SK-N-SH treated with all-trans-retinoic acid at 6 μM for 48 hours (cell line): Measurements from ENCODE around the gene RPL36A.

Experiments
- ARNTL ChIP-seq: fragments of 450-650 bp; formaldehyde crosslinking; IDR thresholded peaks from 2 replicates; pipeline ENCODE4 v1.5.0; 2020; ENCODE audit warnings: low read depth, mild to moderate bottlenecking, moderate library complexity, borderline replicate concordance
- BACH2 ChIP-seq: fragments of 250-450 bp; sonication (Bioruptor Pico); IDR thresholded peaks from 2 replicates; pipeline ENCODE4 v1.9.0; 2021; ENCODE audit warnings: mild to moderate bottlenecking, borderline replicate concordance
- CREB5 ChIP-seq: fragments of 250-450 bp; sonication (Bioruptor Pico); IDR thresholded peaks from 2 replicates; pipeline ENCODE4 v1.5.1; 2020; ENCODE audit warnings: low read depth, mild to moderate bottlenecking, moderate library complexity
- ESRRG ChIP-seq: fragments of 250-450 bp; sonication (Bioruptor Pico); IDR thresholded peaks from 2 replicates; pipeline ENCODE4 v1.6.1; 2021; ENCODE audit warnings: mild to moderate bottlenecking
- GLIS3 ChIP-seq: fragments of 250-450 bp; sonication (Bioruptor Pico); IDR thresholded peaks from 2 replicates; pipeline ENCODE4 v1.5.0; 2020; ENCODE audit warnings: mild to moderate bottlenecking, moderate library complexity
- PATZ1 ChIP-seq: fragments of 250-450 bp; sonication (Bioruptor Pico); IDR thresholded peaks from 2 replicates; pipeline ENCODE4 v1.8.0; 2020; ENCODE audit warnings: mild to moderate bottlenecking, moderate library complexity, borderline replicate concordance
- POU6F1 ChIP-seq: fragments of 250-450 bp; sonication (Bioruptor Pico); IDR thresholded peaks from 2 replicates; pipeline ENCODE4 v1.8.0; 2021; ENCODE audit warnings: low read depth, mild to moderate bottlenecking, moderate library complexity, borderline replicate concordance
- PPARA ChIP-seq: fragments of 250-450 bp; sonication (Bioruptor Pico); IDR thresholded peaks from 2 replicates; pipeline ENCODE4 v1.5.0; 2020; ENCODE audit warnings: mild to moderate bottlenecking, borderline replicate concordance
- SNAI2 ChIP-seq: fragments of 250-450 bp; sonication (Bioruptor Pico); IDR thresholded peaks from 2 replicates; pipeline ENCODE4 v1.5.0; 2020; ENCODE audit warnings: mild to moderate bottlenecking, moderate library complexity
- TCF4 ChIP-seq: fragments of 250-450 bp; sonication (Bioruptor Pico); IDR thresholded peaks from 2 replicates; pipeline ENCODE4 v1.8.0; 2021; ENCODE audit warnings: mild to moderate bottlenecking, moderate library complexity, borderline replicate concordance
- TOX ChIP-seq: fragments of 250-450 bp; sonication (Bioruptor Pico); IDR thresholded peaks from 2 replicates; pipeline ENCODE4 v1.8.0; 2021; ENCODE audit warnings: mild to moderate bottlenecking, moderate library complexity, borderline replicate concordance
- ZFP3 ChIP-seq: fragments of 250-450 bp; sonication (Bioruptor Pico); IDR thresholded peaks from 2 replicates; pipeline ENCODE4 v1.5.0; 2020; ENCODE audit warnings: mild to moderate bottlenecking, moderate library complexity
- ZFP30 ChIP-seq: fragments of 450-650 bp; formaldehyde crosslinking; IDR thresholded peaks from 2 replicates; pipeline ENCODE4 v1.5.0; 2022; ENCODE audit warnings: mild to moderate bottlenecking, moderate library complexity
- ZNF8 ChIP-seq: fragments of 450-650 bp; formaldehyde crosslinking; IDR thresholded peaks from 2 replicates; pipeline ENCODE4 v1.5.0; 2020; ENCODE audit warnings: mild to moderate bottlenecking, moderate library complexity

- no peak for TF ChIP-seq ZFP30 (CRISPR knock-in tag)
- TF ChIP-seq SNAI2 (CRISPR knock-in tag) = no peak
- TF ChIP-seq TCF4 (CRISPR knock-in tag) = no peak
- TF ChIP-seq CREB5 = no peak
- TF ChIP-seq ZNF8 (CRISPR knock-in tag) = no peak
- no peak for TF ChIP-seq ZFP3 (CRISPR knock-in tag)
- TF ChIP-seq GLIS3 (CRISPR knock-in tag) = no peak
- TF ChIP-seq PATZ1 (CRISPR knock-in tag) = no peak
- no peak for TF ChIP-seq ESRRG (CRISPR knock-in tag)
- TF ChIP-seq BACH2 (CRISPR knock-in tag) = no peak
- TF ChIP-seq ARNTL (CRISPR knock-in tag) = no peak
- no peak for TF ChIP-seq PPARA (CRISPR knock-in tag)
- no peak for TF ChIP-seq TOX (CRISPR knock-in tag)
- TF ChIP-seq POU6F1 (CRISPR knock-in tag) = no peak
Observed at GRCh38 chrX:101377547-101377946, 13.3 kb upstream of the RPL36A start.
